ENCODE data around the gene PIK3R5. TPM values are rescaled to one million over a fixed set of nuclear protein-coding genes. Genes with fewer than 3 reads are reported as not detected.

PIK3R5 gene
- total RNA-seq, 1 donor from 2014 or later = not detected

GRCh38 chr17:8868092-8868491, 97.4 kb downstream of the PIK3R5 start:
- no peak overlapping the region for H3K27ac Mint-ChIP-seq (ENCODE audit: unreplicated experiment)
- no peak overlapping the region for H3K4me3 Mint-ChIP-seq (ENCODE audit: unreplicated experiment)
- peaks cover 3% of the 10 kb centered on the region for H3K9me3 Mint-ChIP-seq (ENCODE audit: low read depth)
- no peaks in the 10 kb centered on the region for H3K4me1 Mint-ChIP-seq (ENCODE audit: low read depth)
- TF ChIP-seq CTCF (IDR thresholded peaks at IDR 0.05) = no peak
- peaks cover 5% of the 10 kb centered on the region for H3K36me3 Mint-ChIP-seq (ENCODE audit: low read depth)
- peaks cover 37% of the 10 kb centered on the region for H3K27me3 Mint-ChIP-seq (ENCODE audit: low read depth)
- no peak for DNase-seq (ENCODE audit: low spot score)

- H3K36me3 Mint-ChIP-seq (ENCODE audit: low read depth) = peaks cover 5% of the 10 kb centered on the region
- H3K9me3 Mint-ChIP-seq (ENCODE audit: low read depth) = peaks cover 3% of the 10 kb centered on the region
- no peak within 1 kb of the TSS for H3K27ac Mint-ChIP-seq (ENCODE audit: unreplicated experiment)
- no peak within 1 kb of the TSS for H3K4me3 Mint-ChIP-seq (ENCODE audit: unreplicated experiment)
- no peak for DNase-seq (ENCODE audit: low spot score)
- peaks cover 37% of the 10 kb centered on the region for H3K27me3 Mint-ChIP-seq (ENCODE audit: low read depth)
- no peaks in the 10 kb centered on the region for H3K4me1 Mint-ChIP-seq (ENCODE audit: low read depth)
- no peak for TF ChIP-seq CTCF (IDR thresholded peaks at IDR 0.05)
Measured at GRCh38 chr17:8867361-8867981, 98.0 kb downstream of the PIK3R5 start, which contains the start of gene PIK3R6. Gene PIK3R6, minus strand, starts transcription at chr17:8867674. Its CDS starts 17,880 bp downstream, at chr17:8849794.

- no peak overlapping the region for H3K27ac Mint-ChIP-seq (ENCODE audit: unreplicated experiment)
- H3K27me3 Mint-ChIP-seq (ENCODE audit: low read depth) = peaks cover 34% of the 10 kb centered on the region
- no peak overlapping the region for H3K4me3 Mint-ChIP-seq (ENCODE audit: unreplicated experiment)
- TF ChIP-seq CTCF (IDR thresholded peaks at IDR 0.05) = no peak
- no peaks in the 10 kb centered on the region for H3K9me3 Mint-ChIP-seq (ENCODE audit: low read depth)
- DNase-seq (ENCODE audit: low spot score) = no peak
- no peaks in the 10 kb centered on the region for H3K4me1 Mint-ChIP-seq (ENCODE audit: low read depth)
- peaks cover 5% of the 10 kb centered on the region for H3K36me3 Mint-ChIP-seq (ENCODE audit: low read depth)
Measured at GRCh38 chr17:8865811-8866210, 99.7 kb downstream of the PIK3R5 start.

GRCh38 chr17:8865385-8865784, 100.1 kb downstream of the PIK3R5 start:
- no peak overlapping the region for H3K4me3 Mint-ChIP-seq (ENCODE audit: unreplicated experiment)

More at GRCh38 chr17:8865385-8865784, 100.1 kb downstream of the PIK3R5 start:
- Mint-ChIP-seq H3K27ac (ENCODE audit: unreplicated experiment) (no peak overlapping the region), H3K4me1 (ENCODE audit: low read depth) (no peaks in the 10 kb centered on the region), H3K9me3 (ENCODE audit: low read depth) (no peaks in the 10 kb centered on the region), H3K27me3 (ENCODE audit: low read depth) (peaks cover 31% of the 10 kb centered on the region), H3K36me3 (ENCODE audit: low read depth) (peaks cover 3% of the 10 kb centered on the region)
- no peak for TF ChIP-seq CTCF (IDR thresholded peaks at IDR 0.05)
- no peak for DNase-seq (ENCODE audit: low spot score)
